ENCODE data around the gene RELN. TPM values are rescaled to one million over a fixed set of nuclear protein-coding genes. Genes with fewer than 3 reads are reported as not detected.

The RELN gene
- total RNA-seq, 1 donor from 2014 or later = 7.1 TPM

DNA sequence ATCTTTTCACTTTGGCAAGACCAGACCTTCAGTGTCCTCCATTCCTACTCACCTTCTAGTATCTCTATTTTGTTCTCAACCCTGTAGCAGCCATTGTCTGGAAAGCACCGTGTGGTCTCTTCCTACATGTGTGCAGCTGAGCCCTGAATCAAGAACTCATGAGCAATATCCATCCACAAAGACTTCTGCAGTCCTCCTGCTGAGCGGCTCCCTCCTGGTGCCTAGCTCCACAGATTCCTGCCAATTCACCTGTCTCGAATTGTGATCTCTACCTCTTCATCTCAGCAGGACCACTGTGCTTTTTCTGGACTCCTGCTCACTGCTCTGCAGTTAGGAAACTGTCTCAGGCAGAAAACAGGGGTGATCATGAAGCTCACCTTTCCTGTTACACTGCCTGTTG is 118.8 kb downstream of the RELN start:
- H3K27me3 ChIP-seq (ENCODE audit: control insufficient read depth, insufficient read depth, low read length) = no peaks in the 10 kb centered on the region
- no peaks in the 10 kb centered on the region for H3K36me3 ChIP-seq (ENCODE audit: control insufficient read depth, insufficient read depth, low read length)
- DNase-seq (ENCODE audit: low read depth) = no peak
- TF ChIP-seq, protein P1, sequence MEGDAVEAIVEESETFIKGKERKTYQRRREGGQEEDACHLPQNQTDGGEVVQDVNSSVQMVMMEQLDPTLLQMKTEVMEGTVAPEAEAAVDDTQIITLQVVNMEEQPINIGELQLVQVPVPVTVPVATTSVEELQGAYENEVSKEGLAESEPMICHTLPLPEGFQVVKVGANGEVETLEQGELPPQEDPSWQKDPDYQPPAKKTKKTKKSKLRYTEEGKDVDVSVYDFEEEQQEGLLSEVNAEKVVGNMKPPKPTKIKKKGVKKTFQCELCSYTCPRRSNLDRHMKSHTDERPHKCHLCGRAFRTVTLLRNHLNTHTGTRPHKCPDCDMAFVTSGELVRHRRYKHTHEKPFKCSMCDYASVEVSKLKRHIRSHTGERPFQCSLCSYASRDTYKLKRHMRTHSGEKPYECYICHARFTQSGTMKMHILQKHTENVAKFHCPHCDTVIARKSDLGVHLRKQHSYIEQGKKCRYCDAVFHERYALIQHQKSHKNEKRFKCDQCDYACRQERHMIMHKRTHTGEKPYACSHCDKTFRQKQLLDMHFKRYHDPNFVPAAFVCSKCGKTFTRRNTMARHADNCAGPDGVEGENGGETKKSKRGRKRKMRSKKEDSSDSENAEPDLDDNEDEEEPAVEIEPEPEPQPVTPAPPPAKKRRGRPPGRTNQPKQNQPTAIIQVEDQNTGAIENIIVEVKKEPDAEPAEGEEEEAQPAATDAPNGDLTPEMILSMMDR (IDR thresholded peaks at IDR 0.05; ENCODE audit: insufficient read depth, low read length, poor library complexity, severe bottlenecking) = no peak
- no peak overlapping the region for H3K4me3 ChIP-seq (ENCODE audit: low read depth, low read length)

DNA sequence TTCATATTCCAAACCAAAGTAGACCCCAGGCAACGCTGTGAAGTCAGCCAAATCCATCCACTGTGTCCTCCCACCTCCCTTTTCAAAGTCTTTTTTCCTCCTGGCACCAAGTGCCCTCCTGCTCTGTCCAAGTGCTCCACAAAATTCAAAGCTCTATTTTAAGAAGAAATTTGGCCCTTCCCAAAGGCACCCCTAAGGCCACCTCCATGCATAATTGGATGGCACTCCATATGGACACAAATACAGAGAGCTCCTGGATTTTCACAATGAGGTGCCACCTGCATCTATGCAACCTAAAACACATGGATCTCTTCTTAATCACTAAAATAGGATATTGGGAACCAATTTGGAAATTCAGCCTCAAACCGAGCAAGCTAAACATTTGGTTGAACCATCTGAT is 121.6 kb downstream of the RELN start:
- no peaks in the 10 kb centered on the region for H3K36me3 ChIP-seq (ENCODE audit: control insufficient read depth, insufficient read depth, low read length)
- TF ChIP-seq, protein P1 (IDR thresholded peaks at IDR 0.05; ENCODE audit: insufficient read depth, low read length, poor library complexity, severe bottlenecking) = no peak
- no peak for DNase-seq (ENCODE audit: low read depth)
- no peaks in the 10 kb centered on the region for H3K27me3 ChIP-seq (ENCODE audit: control insufficient read depth, insufficient read depth, low read length)
- no peak overlapping the region for H3K4me3 ChIP-seq (ENCODE audit: low read depth, low read length)

DNA sequence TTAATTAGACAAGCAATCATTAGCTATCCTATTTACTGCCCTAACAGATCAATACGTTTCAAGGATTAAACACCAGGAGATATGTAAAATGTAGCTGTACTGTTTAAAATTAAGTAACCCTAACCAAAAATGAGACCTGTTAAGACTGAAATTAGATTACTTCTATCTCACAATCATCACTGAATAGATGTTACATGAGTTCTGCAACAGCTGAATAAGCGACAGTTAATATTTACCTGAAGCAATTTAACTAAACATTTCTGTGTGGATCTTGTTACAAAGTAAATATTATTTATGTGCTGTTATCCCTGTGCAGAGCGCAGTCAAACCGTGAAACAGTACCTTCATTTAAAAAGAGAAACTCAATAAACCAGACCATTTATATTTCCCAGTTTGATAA is 122.5 kb downstream of the RELN start:
- H3K27me3 ChIP-seq (ENCODE audit: control insufficient read depth, insufficient read depth, low read length) = no peaks in the 10 kb centered on the region
- DNase-seq (ENCODE audit: low read depth) = no peak
- no peaks in the 10 kb centered on the region for H3K36me3 ChIP-seq (ENCODE audit: control insufficient read depth, insufficient read depth, low read length)
- H3K4me3 ChIP-seq (ENCODE audit: low read depth, low read length) = no peak overlapping the region
- TF ChIP-seq, protein P1 (IDR thresholded peaks at IDR 0.05; ENCODE audit: insufficient read depth, low read length, poor library complexity, severe bottlenecking) = no peak

DNA sequence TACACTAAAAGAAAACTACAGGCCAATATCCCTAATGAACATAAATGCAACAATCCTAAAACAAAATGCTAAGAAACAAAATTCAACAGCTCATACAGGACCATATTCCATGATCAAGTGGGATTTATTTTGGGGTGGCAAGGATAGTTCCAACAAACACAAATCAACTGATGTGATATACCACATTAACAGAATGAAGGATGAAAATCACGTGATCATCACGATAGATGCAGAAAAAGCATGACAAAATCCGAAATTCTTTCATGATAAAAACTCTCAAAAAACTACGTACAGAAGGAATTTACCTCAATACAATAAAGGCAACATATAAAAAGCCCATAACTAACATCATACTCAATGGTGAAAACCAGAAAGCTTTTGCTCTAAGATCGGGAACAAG is 124.0 kb downstream of the RELN start:
- TF ChIP-seq, protein P1 (IDR thresholded peaks at IDR 0.05; ENCODE audit: insufficient read depth, low read length, poor library complexity, severe bottlenecking) = no peak
- DNase-seq (ENCODE audit: low read depth) = no peak
- Histone ChIP-seq H3K4me3 (ENCODE audit: low read depth, low read length) (no peak overlapping the region), H3K36me3 (ENCODE audit: control insufficient read depth, insufficient read depth, low read length) (no peaks in the 10 kb centered on the region), H3K27me3 (ENCODE audit: control insufficient read depth, insufficient read depth, low read length) (no peaks in the 10 kb centered on the region)

DNA sequence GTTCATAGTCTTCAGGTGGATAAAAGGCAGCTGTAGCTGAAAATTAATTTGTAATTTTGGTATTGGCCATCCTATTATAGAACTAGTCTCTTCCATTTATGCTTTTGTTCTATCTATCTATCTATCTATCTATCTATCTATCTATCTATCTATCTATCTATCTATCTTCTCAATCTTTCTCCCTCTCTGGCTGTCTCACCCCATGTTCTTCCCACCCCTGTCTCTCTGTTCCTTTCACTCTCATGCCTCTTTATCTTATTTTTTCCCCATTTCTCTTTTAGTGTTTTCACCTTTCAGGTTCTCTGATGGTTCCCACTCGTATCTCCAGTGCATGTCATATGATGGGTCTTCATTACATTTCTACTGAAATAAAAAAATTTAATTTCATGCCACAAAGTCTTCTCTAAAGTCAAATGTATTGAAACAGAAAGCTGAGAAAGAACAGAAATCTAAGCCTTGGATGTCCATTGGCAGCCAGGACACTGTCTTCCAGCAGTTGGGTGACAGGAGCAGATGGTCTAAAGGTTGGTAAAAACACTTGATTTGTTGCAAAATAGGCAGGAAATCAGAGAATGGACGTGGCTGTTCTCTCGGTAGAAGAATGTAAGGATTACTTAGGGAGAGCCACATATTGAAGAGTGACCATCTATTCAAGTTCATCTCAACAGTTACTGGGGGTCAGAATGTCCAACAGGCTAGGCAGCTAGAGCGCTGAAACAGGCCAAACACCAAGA is 127.0 kb downstream of the RELN start:
- no peaks in the 10 kb centered on the region for H3K27me3 ChIP-seq (ENCODE audit: control insufficient read depth, insufficient read depth, low read length)

More for the DNA sequence above, 127.0 kb downstream of the RELN start:
- TF ChIP-seq, protein P1 (IDR thresholded peaks at IDR 0.05; ENCODE audit: insufficient read depth, low read length, poor library complexity, severe bottlenecking) = no peak
- H3K36me3 ChIP-seq (ENCODE audit: control insufficient read depth, insufficient read depth, low read length) = no peaks in the 10 kb centered on the region
- no peak overlapping the region for H3K4me3 ChIP-seq (ENCODE audit: low read depth, low read length)
- DNase-seq (ENCODE audit: low read depth) = no peak
